D341Med (cell line): ENCODE results near the gene DYNC1LI2.
"Not testable (repeated sequence)": the region's sequence is repeated elsewhere in the genome, so short reads cannot be mapped to it uniquely, and the experiment has no call there.

ENCODE experiments used
- DNase-seq: peaks from one replicate; pipeline ENCODE4 v3.0.0; 2012; ENCODE audit warnings: low spot score

DYNC1LI2 gene

GRCh38 chr16:66696669-66697630 lies 54.5 kb downstream of the DYNC1LI2 start, which contains the start of gene CMTM4:
Gene CMTM4 (minus strand): TSS chr16:66696743. CDS start chr16:66696525, 218 bp downstream.
- DNase-seq: peak; percentile 97

DNA sequence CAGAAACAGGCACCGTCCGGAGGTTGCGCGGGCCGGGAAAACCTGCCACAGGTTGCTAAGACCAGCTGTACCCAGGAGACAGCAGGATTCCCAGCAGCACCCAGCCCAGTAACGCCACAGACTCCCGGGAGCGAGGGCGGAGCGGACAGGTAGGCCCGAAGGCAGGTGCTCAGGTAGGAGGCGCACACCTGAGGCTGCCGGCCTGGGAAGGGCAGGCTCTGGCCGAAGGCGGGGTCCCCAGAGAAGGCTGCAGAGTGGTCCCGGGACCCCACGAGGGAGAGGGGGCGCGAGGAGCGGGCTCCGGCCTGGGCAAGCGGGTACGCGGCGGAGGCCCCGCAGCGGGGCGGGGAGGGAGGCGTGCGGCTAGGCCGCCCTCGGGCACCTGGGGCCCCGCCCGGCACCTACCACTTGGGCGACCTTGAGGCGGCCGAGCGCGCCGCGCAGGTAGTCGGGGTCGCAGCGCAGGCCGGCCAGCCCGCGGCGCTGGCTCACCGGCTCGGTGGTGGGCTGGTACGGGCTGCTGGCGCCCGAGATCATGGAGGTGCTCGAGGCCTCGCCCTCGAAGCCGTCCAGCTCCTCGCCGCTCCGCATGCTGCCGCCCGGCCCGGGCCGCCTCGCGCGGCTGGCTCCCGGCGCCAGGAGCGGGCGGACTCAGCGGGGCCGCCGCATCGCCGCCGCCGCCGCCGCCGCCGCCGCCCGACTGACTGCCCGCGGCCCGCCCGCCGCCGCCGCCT lies 55.3 kb downstream of the DYNC1LI2 start:
- DNase-seq: no peak

DNA sequence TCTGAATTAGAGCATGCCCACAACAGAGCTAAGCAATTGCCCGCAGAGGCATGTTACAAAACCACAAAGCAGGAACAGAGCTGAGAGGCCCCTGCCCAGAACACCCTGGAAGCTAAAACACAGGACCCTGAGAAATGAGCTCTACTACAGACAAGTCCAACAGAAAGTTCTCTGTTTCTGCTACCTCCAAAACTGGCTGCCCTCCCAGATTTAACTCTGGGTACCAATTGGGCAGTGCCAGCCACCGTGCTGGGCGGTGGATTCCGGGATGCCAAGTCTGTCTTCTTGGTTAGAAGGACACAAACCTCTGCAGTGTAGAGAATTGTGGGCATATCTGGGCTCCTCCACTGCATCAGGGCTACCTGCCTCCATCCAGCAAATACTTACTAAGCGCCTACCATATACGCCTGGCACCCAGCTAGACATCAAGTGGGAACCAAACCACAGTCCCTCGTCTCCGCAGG lies 55.9 kb downstream of the DYNC1LI2 start:
- DNase-seq: no peak

DNA sequence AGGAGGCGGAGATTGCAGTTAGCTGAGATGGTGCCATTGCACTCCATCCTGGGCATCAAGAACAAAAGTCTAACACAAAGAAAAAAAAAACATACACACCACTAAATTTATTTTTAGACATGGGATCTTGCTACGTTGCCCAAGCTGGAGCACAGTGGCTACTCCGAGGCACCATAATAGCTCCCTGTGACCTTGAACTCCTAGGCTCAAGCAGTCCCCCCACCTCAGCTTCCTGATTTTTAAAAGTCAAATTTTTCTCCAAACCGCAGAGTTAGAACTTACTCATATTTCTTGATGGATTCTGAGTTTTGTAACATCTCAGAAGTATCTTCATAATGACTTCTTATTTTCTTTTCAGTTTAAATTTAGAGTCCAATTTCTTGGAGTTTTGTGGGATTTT lies 58.3 kb downstream of the DYNC1LI2 start:
- no peak for DNase-seq

- no peak for DNase-seq
Measured at GRCh38 chr16:66692341-66692740, 59.1 kb downstream of the DYNC1LI2 start.

DNA sequence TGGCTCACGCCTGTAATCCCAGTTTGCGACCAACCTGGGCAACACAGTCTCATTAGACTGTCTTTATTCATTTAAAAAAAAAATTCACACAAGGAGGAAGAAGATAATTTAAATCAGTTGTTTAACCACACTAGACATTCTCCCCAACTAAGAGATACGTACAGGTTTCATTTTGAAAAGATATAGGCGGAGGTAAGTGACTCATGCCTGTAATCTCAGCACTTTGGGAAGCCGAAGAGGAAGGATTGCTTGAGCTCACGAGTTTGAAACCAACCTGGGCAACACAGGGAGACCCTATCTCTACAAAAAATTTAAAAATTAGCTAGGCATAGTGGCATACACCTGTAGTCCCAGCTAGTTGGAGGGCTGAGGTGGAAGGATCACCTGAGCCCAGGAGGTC lies 60.2 kb downstream of the DYNC1LI2 start:
- no peak for DNase-seq

- DNase-seq: no peak
Measured at GRCh38 chr16:66690106-66690847, 61.1 kb downstream of the DYNC1LI2 start.

DNA sequence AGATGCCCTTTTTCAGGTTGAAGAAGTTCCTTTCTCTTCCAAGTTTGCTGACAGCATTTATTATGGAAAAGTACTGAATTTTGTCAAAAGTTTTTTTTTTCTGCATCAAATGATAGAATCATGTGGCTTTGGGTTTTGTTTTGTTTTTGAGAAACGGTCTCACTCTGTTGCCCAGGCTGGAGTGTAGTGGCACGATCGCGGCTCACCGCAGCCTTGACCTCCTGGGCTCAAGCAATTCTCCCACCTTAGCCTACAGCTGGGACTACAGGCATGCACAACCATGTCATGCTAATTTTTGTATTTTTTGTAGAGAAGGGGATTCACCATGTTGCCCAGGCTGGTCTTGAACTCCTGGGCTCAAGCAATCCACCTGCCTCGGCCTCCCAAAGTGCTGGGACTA lies 62.1 kb downstream of the DYNC1LI2 start:
- no peak for DNase-seq

- no peak for DNase-seq
Measured at GRCh38 chr16:66687906-66688625, 63.3 kb downstream of the DYNC1LI2 start.

DNA sequence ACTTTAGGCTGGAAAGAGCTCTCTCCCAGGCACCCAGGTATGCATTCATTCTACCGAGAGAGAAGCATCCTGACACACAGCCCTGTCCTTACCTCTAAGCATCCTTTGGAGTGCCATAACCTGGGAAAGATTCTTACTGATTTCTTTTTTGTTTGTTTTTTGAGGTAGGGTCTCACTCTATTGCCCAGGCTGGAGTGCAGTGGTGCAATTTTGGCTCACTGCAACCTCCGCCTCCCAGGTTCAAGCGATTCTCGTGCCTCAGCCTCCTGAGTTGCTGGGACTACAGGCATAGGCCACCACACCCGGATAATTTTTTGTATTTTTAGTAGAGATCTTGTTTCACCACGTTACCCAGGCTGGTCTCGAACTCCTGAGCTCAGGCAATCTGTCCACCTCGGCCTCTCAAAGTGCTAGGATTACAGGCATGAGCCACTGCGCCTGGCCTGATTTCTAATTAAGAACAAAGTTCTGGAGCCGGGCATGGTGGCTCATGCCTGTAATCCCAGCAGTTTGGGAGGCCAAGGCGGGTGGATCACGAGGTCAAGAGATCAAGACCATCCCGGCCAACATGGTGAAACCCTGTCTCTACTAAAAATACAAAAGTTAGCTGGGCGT lies 65.8 kb downstream of the DYNC1LI2 start:
- not testable (repeated sequence) for DNase-seq

- no peak for DNase-seq
Measured at GRCh38 chr16:66682271-66682670, 69.1 kb downstream of the DYNC1LI2 start.

DNA sequence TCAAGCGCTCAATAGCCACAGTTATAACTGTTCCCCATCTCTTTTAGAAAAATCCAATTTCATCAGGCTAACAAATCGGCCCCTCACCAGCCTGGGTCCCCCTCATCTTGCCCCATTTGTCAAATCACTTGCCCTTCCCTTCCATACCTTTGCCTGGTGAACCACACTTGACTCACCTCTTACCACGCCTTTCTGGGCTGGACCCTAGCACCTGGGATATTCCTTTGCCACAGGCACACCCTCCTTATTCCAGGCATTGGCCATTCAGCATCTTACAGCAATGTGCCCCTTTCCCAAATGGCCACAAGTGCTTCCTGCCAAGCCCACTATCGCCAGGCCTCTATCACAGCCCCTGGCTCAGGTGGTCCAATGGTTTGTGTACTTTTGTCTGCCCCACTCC lies 69.7 kb downstream of the DYNC1LI2 start:
- no peak for DNase-seq

DNA sequence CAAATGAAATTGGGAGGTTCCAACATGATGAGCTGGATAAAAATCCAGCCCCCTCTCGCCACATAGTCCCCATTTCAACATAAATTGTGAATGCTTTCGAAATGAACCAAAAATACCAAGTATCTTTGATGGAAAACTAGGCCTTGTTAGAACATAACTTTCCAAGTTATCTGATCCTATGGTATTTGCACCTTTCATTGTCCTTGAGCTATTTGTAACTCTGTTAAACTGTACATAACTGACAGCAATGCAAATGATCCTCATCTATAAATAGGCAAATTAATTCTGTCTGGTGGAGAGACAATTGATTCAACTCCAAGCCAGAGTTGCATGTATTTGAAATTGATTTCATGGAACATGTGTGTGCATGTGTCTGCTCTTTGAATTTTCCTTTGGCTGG lies 73.1 kb downstream of the DYNC1LI2 start:
- no peak for DNase-seq

GRCh38 chr16:66677836-66678235 lies 73.6 kb downstream of the DYNC1LI2 start:
- no peak for DNase-seq

- DNase-seq: no peak
Measured at GRCh38 chr16:66677179-66677578, 74.2 kb downstream of the DYNC1LI2 start.

DNA sequence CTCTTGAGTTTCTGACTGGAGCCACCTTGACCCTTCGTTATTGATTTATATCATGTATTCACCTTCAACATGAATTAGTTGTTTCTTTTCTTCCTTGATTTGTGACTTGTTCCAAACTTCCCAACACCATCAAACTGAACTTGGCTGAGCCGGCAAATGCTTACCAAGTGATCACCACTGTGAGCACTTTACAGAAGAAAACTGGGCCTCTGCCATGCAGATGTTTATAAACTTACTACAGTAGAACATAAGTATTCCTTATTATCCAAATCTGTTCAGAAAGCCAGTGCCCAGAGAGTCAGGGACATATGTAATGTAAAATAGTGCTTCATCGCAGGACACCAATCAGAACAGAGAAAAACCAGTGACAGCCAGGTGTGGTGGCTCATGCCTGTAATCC lies 74.8 kb downstream of the DYNC1LI2 start:
- DNase-seq: no peak

- no peak for DNase-seq
Measured at GRCh38 chr16:66673691-66674090, 77.7 kb downstream of the DYNC1LI2 start.
